Loucy (cell line): Measurements from ENCODE around the gene LPP.

ENCODE experiments used
- H2AFZ ChIP-seq: fragments of 200-600 bp; sonication (generic); 2 replicates; pipeline ENCODE4 v1.6.0; 2016; ENCODE audit warnings: antibody characterized with exemption, mild to moderate bottlenecking, low read length, moderate library complexity
- H3F3A ChIP-seq: fragments of 200-600 bp; 2 replicates; pipeline ENCODE4 v1.6.0; 2016; ENCODE audit warnings: antibody characterized with exemption, low read depth, mild to moderate bottlenecking
- H3K27me3 ChIP-seq: fragments of 200-600 bp; sonication (generic); 2 replicates; pipeline ENCODE4 v1.6.1; 2014; ENCODE audit warnings: low read length, mild to moderate bottlenecking; ENCODE audit not compliant: insufficient read depth, poor library complexity, severe bottlenecking
- H3K36me3 ChIP-seq: fragments of 200-600 bp; sonication (generic); 2 replicates; pipeline ENCODE4 v1.6.1; 2016; ENCODE audit warnings: low read length; ENCODE audit not compliant: insufficient read depth
- H3K4me1 ChIP-seq: fragments of 200-600 bp; sonication (generic); 2 replicates; pipeline ENCODE4 v1.5.1; 2014; ENCODE audit warnings: low read length, mild to moderate bottlenecking; ENCODE audit not compliant: insufficient read depth, poor library complexity, severe bottlenecking
- H3K4me2 ChIP-seq: fragments of 200-600 bp; sonication (generic); 2 replicates; pipeline ENCODE4 v1.6.0; 2014; ENCODE audit warnings: antibody characterized with exemption, low read length, low read depth, mild to moderate bottlenecking; ENCODE audit not compliant: poor library complexity, severe bottlenecking
- H3K4me3 ChIP-seq: fragments of 200-600 bp; sonication (generic); 2 replicates; pipeline ENCODE4 v1.5.1; 2014; ENCODE audit warnings: low read length, mild to moderate bottlenecking, mixed read lengths; ENCODE audit not compliant: poor library complexity, severe bottlenecking
- H3K79me2 ChIP-seq: fragments of 200-600 bp; sonication (generic); 2 replicates; pipeline ENCODE4 v1.6.1; 2014; ENCODE audit warnings: low read length; ENCODE audit not compliant: insufficient read depth
- H3K9ac ChIP-seq: fragments of 200-600 bp; sonication (generic); 2 replicates; pipeline ENCODE4 v1.6.0; 2014; ENCODE audit warnings: mild to moderate bottlenecking, low read depth, low read length, moderate library complexity; ENCODE audit not compliant: poor library complexity, severe bottlenecking
- H3K9me2 ChIP-seq: fragments of 200-600 bp; sonication (generic); replicated peaks from 2 replicates; pipeline ENCODE4 v1.6.1; 2016; ENCODE audit warnings: low read depth, low read length, mixed read lengths
- H3K9me3 ChIP-seq: fragments of 200-600 bp; sonication (generic); 2 replicates; pipeline ENCODE4 v1.6.1; 2014; ENCODE audit warnings: mild to moderate bottlenecking, antibody characterized with exemption, low read length, low read depth; ENCODE audit not compliant: insufficient read depth
- H4K20me1 ChIP-seq: fragments of 200-600 bp; sonication (generic); 2 replicates; pipeline ENCODE4 v1.6.0; 2014; ENCODE audit warnings: antibody characterized with exemption, low read length, mild to moderate bottlenecking; ENCODE audit not compliant: insufficient read depth, poor library complexity, severe bottlenecking
- EZH2phosphoT487 ChIP-seq: fragments of 200-600 bp; IDR thresholded peaks from 2 replicates; pipeline ENCODE4 v1.6.1; 2018; ENCODE audit warnings: antibody characterized with exemption, mild to moderate bottlenecking, moderate library complexity, borderline replicate concordance
- TF ChIP-seq, protein P1 (sequence below): fragments of 200-600 bp; sonication (generic); conservative IDR thresholded peaks from 2 replicates; pipeline ENCODE4 v1.5.1; 2014; ENCODE audit warnings: mild to moderate bottlenecking, antibody characterized with exemption, low read length

The LPP gene

DNA sequence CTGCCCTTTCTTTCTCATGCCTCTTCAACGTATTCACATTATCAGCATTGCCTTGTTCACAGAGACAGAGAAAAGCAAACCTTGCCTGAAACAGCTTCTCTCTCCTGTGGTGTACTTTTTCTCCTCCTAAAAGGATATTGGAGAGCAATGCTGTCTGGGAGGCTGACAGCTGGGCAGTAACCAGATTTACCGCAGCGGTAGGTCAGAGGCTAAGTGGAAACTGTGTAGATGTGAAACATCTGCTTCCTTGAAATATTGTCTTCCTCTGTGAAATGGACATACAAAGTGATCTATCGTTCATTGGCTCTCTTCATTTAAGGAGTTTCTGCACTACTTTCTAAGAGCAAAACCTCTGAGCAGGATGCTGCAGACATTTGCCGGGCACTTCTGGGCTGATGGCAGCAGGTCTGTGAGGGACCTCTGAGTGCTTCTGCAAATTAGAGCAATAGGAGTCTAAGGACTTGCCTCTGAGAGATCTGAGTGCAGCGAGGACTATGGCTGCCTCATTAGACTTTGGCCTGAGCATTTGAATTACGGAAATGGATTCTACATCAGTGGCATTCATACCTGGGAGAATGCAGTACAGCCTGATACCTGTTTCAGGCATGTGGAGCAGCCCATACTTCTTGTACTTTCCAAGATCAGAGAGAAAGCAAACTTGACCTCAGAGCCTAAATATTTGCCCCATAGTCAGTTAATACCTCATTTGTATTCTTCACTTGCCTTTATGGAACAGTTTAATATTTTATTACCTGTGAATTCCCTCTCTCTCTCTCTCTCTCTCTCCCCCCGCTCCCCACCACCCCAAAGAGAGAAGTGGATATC lies 757.3 kb downstream of the LPP start:
- Histone ChIP-seq H3K4me3 (no peak overlapping the region), H3K4me1 (no peaks in the 10 kb centered on the region), H3K36me3 (no peaks in the 10 kb centered on the region), H3F3A (no peaks in the 10 kb centered on the region), H3K79me2 (no peaks in the 10 kb centered on the region), H4K20me1 (no peaks in the 10 kb centered on the region), H2AFZ (no peak overlapping the region), H3K9me2 (no peaks in the 10 kb centered on the region), H3K9ac (no peak overlapping the region), H3K4me2 (no peak overlapping the region), H3K9me3 (no peaks in the 10 kb centered on the region), H3K27me3 (no peaks in the 10 kb centered on the region)
- TF ChIP-seq, protein P1, sequence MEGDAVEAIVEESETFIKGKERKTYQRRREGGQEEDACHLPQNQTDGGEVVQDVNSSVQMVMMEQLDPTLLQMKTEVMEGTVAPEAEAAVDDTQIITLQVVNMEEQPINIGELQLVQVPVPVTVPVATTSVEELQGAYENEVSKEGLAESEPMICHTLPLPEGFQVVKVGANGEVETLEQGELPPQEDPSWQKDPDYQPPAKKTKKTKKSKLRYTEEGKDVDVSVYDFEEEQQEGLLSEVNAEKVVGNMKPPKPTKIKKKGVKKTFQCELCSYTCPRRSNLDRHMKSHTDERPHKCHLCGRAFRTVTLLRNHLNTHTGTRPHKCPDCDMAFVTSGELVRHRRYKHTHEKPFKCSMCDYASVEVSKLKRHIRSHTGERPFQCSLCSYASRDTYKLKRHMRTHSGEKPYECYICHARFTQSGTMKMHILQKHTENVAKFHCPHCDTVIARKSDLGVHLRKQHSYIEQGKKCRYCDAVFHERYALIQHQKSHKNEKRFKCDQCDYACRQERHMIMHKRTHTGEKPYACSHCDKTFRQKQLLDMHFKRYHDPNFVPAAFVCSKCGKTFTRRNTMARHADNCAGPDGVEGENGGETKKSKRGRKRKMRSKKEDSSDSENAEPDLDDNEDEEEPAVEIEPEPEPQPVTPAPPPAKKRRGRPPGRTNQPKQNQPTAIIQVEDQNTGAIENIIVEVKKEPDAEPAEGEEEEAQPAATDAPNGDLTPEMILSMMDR: no peak
- no peak for TF ChIP-seq EZH2phosphoT487

DNA sequence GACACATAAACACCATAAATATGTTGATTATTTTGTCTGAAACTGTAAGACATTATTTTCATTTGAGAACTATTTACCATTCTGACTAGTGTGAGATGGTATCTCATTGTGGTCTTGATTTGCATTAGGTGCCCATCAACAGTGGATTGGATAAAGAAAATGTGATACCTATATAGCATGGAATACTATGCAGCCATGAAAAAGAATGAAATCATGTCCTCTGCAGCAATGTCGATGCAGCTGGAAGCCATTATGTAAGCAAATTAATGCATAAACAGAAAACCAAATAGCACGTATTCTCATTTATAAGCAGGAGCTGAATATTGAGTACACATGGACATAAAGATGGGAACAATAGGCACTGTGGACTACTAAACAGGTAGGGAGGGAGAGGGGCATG lies 759.1 kb downstream of the LPP start:
- no peak for TF ChIP-seq EZH2phosphoT487
- TF ChIP-seq, protein P1: no peak
- Histone ChIP-seq H3K4me1 (peaks cover 11% of the 10 kb centered on the region), H3K9me2 (no peaks in the 10 kb centered on the region), H3K4me3 (no peak overlapping the region), H3K9ac (no peak overlapping the region), H3K4me2 (no peak overlapping the region), H3K27me3 (peaks cover 5% of the 10 kb centered on the region), H3K79me2 (no peaks in the 10 kb centered on the region), H2AFZ (no peak overlapping the region), H3F3A (no peaks in the 10 kb centered on the region), H4K20me1 (no peaks in the 10 kb centered on the region), H3K9me3 (no peaks in the 10 kb centered on the region), H3K36me3 (no peaks in the 10 kb centered on the region)

DNA sequence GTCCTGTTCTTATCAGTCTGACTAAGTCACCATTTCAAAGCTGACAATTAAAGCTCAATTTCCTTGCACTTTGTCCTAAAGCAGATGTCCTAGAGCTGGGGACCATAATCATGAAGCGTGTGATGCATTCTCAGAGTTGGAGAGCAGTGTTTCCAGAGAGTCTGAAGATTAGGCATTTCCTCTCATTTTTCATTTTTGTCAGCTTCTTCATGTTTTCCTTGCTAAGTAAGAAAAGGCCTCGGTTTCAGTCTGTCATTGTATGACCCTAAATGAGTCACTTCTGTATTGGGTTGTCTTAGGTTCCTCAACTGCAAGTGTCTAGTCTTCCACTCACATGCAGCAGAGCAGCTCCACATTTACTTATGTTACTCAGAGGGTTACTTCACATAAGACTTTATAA lies 760.6 kb downstream of the LPP start:
- Histone ChIP-seq H3K9ac (no peak overlapping the region), H3K36me3 (no peaks in the 10 kb centered on the region), H3K9me3 (no peaks in the 10 kb centered on the region), H3K27me3 (peaks cover 19% of the 10 kb centered on the region), H3K4me1 (peaks cover 11% of the 10 kb centered on the region), H3K9me2 (no peaks in the 10 kb centered on the region), H3F3A (no peaks in the 10 kb centered on the region), H3K79me2 (no peaks in the 10 kb centered on the region), H3K4me2 (no peak overlapping the region), H2AFZ (no peak overlapping the region), H3K4me3 (no peak overlapping the region), H4K20me1 (no peaks in the 10 kb centered on the region)
- TF ChIP-seq EZH2phosphoT487: no peak
- TF ChIP-seq, protein P1: no peak
